Amniotic stem cell (primary cell): Measurements from ENCODE around the gene SLC22A3.

Experiments used
- DNase-seq: peaks from one replicate; lab custom pipeline; 2025; lab: John Stamatoyannopoulos, UW

Gene SLC22A3

GRCh38 chr6:160417550-160417949, 69.4 kb downstream of the SLC22A3 start:
- DNase-seq, result no peak

GRCh38 chr6:160418370-160418769, 70.2 kb downstream of the SLC22A3 start:
- DNase-seq, result no peak

- no peak for DNase-seq
Measured at GRCh38 chr6:160419488-160419887, 71.3 kb downstream of the SLC22A3 start.

DNA sequence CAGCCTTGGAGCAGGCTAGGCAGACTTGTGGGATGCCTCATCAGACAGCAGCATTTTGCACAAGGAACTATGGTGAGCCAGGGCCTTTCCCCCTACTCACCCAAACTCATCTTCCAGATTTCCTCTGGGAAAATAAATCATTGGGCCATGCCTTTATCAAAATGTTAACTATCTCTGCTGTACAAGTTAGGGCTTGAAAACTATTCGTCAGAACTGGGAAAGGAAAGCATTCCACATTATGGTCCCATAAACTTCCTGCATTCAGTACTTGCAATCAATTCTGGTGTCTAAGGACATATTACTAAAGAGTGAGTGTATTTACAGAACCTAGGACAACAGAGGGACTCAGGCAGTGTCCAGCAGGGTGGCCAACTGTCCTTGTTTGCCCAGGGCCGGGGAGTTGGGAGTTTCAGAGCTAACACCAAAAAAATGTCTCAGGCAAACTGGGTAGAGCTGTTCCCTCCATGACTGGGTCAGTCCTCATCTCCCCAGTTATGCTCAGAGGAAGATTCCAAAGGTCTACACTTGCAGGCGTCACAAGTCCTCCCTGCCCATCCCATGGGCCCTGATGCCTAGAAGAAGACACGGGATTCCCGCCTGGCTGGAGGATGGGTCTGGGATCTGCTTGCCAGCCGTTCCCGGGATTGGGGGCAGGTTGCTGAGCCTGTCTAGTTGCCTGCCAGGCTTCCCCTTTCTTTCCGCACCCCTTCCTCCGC, 72.2 kb downstream of the SLC22A3 start:
- no peak for DNase-seq

DNA sequence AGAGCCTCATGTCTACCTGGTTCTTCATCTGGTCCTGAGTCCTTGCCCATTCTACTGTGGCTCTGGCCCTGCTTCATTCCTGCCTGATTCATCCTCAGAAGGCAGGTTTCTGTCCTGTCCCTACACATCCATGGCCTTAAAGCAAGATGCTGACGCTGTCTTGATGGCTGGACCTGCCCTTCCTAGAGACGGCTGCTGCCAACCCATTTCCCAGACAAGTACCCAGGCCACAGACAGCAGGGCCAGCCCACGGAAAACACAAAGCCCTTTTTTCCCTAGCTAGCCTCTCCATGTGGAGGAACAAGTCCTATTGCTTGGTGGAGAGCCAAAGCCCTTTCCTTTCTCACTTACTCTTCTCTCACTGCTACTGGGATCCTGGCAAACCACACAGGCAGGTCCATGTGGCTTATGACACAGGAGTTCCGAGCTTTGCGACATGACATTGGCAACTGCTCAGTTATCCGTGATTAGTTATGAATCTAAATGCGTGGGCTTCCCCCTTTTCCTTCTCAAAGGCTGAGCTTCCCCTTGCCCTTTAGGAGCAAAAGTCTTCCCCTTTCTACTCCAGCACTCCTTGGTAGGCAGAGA, 72.9 kb downstream of the SLC22A3 start:
- no peak for DNase-seq

GRCh38 chr6:160421854-160422253, 73.7 kb downstream of the SLC22A3 start:
- no peak for DNase-seq

DNA sequence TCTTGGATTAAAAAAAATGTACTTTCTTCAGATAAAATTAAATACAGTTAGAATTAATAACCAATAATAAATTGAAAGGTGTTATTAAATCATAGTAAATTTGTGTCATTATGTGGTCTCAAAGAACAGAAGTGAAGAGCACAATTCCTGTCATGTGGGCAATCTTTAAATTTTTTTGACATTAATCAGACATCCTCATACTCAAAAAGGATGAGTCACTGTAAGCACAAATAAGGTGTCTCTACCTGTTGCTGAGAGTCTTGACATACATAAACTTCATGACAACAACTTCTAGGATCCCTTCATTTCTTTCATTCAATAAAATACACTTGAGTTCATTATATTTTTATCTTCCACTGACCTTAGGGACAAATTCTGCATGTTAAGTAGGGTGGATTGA, 76.1 kb downstream of the SLC22A3 start:
- DNase-seq, result no peak

- no peak for DNase-seq
Measured at GRCh38 chr6:160426136-160426535, 78.0 kb downstream of the SLC22A3 start.

DNA sequence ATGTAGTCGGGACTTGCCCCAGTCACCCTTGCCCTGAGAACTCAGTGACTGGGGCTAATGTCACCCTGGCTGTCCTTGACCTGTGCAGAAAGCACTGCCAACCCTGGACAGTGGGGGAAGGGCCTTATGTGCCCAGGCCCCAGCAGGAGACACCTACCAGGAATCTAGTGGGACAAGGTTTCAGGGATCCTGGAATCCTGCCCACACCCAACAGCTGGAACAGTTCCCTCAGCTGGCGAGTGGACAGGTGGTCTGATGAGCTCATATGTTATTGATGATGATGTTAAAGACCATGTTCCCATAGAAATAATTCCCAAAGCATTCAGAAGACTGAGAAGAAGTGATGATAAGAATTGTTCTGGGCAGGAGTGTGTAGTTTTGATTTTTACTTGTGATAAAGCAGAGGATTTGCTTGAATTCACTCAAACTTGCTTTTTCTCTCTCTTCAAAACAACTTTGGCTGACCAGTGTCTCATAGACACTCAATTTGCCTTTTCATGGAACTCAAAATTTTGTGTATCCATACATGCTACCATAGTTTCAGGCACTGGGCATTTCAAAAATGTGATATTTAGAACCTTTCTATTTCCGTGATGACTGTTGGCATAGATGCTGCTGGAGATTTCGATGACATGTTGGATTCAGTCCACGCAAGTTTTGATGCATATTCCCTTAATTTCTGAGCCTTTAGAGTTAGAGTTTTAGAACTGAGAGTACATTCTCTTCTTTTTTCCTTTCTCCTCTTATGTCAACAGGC, 79.3 kb downstream of the SLC22A3 start:
- DNase-seq, result no peak

DNA sequence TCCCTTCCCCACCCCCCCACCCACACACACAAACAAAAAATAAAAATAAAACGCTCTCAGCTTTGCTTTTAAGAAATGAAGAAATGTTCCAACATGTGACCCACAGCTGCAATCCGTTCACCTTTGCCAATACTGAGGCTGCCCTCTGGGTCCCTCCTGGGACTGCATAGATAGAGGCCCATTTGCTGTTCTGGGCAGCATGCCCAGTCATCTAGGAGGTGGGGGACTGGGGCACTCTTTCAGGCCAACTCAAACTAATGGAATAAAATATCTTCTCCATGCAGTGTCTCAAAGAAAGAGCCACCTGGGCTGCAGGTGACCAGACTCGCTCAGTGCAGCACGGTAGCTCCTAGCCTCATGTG, 79.9 kb downstream of the SLC22A3 start:
- DNase-seq, result no peak

GRCh38 chr6:160428818-160429619, 80.8 kb downstream of the SLC22A3 start:
- no peak for DNase-seq

GRCh38 chr6:160429620-160429895, 81.4 kb downstream of the SLC22A3 start:
- DNase-seq, result no peak

- no peak for DNase-seq
Measured at GRCh38 chr6:160430203-160430602, 82.0 kb downstream of the SLC22A3 start.

DNA sequence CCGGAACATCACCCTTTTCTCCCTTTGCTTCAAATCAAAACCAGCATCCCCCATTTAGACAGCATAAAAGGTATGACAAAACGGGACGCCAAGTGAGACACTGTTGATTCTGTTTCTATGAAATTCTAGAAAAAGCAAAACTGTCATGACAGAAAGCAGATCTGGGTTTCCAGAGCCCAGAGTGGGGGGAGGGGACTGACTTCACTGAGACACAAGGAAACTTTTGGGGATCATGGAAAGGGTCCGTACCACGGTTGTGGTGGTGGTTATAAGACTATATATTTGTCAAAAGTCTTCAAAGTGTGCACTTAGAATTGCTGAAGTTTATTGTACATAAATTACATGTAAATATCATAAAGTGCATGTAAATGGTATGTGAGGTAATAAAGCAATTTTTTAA, 82.6 kb downstream of the SLC22A3 start:
- no peak for DNase-seq

GRCh38 chr6:160431226-160431625, 83.0 kb downstream of the SLC22A3 start:
- DNase-seq, result no peak

DNA sequence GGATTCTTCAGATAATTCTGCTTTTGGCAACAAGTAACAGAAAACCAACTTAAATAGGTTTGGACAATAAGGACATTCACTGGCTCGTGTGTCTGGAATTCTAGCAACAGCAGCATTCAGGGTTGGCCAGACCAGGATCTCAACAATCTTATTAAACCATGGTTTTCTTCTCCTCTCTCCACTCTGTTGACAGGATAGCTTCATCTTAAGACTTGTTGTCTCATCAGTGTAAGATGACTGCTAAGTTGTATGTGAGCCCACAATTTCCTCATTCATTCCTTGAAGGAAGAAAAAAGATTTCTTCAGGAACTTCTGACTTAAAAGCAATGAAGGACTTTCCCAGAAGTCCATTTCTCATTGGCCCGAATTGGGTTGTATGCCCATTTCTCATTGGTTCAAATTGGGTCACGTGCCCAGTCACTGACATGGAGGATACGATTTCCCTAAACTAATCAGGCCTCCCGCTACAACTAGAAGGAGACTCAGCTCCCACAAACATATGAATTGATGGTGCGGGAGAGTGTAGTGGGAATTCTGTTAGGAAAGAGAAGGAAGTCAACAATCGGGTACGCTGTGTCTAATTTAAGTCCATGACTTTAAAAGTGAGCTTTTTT, 83.7 kb downstream of the SLC22A3 start:
- DNase-seq, result no peak

DNA sequence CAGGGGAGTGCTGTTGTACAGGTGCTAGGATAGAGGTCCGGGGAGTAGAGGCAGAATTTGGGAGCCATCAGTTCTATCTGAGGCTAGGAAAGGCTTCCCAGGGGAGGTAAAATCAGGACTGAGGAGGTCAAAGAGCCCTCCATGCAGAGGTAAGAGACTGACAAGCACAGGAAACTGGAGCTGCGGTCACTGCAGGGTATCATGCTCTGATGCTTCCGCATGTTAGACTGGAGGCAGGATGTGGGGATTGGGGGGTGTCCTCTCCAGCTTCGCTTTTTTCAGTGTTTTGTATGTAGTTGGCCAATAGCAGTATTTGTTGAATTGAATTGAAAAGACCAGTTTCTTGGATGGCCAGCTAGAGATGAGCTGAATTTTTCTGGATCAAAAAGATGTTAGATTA, 87.8 kb downstream of the SLC22A3 start:
- DNase-seq, result no peak

DNA sequence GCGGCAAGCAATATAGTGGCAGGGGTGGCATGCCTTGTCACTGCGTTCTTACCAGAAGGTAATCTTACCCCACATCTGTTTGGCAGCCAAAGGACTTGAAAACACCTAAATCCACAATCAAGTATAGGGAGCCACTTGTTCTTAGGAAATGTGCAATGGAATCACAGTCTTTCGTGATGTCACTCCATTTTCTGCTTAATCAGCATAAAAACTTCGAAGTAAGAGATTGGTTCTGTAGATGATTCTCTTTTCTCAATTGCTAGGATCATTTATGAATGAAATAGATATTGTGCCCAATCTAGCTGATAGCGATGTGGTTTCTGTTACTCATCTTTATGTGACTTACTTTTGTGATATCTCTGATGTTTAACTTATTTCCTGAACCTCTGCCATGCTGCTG, 89.0 kb downstream of the SLC22A3 start:
- no peak for DNase-seq

DNA sequence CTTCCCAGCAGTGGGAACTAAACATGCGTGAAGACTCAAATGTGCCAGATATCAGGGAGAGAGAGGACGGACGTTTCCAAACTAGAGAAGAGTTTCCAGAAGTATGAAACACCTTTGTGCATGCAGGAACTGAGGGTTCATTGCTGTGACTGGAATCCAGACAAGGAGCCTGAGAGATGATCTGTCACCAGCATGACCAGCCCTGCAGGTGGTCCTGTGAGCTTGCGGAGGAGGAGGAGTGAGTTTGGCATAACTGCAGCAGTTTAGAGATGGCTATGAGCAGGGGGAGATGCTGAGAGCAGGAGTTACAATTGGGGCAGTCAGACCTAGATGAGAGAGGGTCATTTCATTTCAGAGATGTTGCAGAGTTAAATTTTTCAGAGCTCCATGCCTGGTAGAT, 89.6 kb downstream of the SLC22A3 start:
- DNase-seq, result no peak

- no peak for DNase-seq
Measured at GRCh38 chr6:160438481-160438880, 90.3 kb downstream of the SLC22A3 start.

DNA sequence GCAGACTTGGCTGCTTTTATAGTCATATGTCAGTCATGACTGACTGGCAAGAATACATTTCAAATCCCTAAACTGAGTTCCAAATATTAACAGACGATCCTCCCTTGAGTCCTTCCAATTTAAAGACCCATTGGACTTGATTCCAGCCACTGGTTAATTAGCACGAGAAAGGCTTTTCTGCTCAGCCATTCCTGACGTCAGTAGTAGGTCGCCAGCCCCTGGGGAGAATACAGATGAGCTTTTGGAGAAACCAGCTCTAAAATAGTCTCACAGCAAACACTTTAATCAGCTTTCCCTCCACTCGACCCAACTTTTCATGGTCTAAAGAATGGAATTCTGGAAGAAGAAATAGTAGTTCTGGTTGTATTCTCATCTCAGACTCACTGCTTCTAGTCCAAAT, 91.6 kb downstream of the SLC22A3 start:
- no peak for DNase-seq

DNA sequence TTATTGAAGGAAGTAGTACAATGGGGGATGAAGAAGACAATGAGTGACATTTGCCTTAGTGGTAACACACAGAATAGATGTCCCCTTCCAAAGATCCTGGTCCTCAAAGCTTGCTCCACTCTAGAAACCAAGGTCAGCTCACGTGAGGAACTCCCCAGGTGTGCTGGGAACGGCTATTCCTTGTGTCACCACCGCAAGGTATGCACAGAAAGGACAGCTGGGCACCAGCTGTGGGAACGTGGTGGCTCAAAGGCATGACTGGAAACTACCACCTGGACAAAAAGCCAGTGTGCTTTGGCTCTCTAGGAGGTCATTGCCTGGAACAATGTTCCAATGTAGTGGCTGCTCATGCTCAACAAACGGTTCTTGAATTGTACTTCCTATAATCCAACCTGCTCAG, 94.0 kb downstream of the SLC22A3 start:
- DNase-seq, result no peak
